ENCODE measurements around the gene LAPTM4A.

Gene LAPTM4A

GRCh38 chr2:20027260-20027677, 24.2 kb downstream of the LAPTM4A start:
- TF ChIP-seq, protein P1, sequence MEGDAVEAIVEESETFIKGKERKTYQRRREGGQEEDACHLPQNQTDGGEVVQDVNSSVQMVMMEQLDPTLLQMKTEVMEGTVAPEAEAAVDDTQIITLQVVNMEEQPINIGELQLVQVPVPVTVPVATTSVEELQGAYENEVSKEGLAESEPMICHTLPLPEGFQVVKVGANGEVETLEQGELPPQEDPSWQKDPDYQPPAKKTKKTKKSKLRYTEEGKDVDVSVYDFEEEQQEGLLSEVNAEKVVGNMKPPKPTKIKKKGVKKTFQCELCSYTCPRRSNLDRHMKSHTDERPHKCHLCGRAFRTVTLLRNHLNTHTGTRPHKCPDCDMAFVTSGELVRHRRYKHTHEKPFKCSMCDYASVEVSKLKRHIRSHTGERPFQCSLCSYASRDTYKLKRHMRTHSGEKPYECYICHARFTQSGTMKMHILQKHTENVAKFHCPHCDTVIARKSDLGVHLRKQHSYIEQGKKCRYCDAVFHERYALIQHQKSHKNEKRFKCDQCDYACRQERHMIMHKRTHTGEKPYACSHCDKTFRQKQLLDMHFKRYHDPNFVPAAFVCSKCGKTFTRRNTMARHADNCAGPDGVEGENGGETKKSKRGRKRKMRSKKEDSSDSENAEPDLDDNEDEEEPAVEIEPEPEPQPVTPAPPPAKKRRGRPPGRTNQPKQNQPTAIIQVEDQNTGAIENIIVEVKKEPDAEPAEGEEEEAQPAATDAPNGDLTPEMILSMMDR (conservative IDR thresholded peaks at IDR 0.05; ENCODE audit: low read depth), result no peak
- DNase-seq (ENCODE audit: low spot score), result no peak
- CTCF ChIA-PET, result interaction anchor here (0.6 kb wide), 1 partner anchor 77 kb away, joined by 3 read pairs; no protein-coding TSS in a partner anchor
- POLR2A ChIA-PET (ENCODE audit: low non-redundant PET), result no interaction called here
- H3K27ac ChIP-seq, result no peak overlapping the region

DNA sequence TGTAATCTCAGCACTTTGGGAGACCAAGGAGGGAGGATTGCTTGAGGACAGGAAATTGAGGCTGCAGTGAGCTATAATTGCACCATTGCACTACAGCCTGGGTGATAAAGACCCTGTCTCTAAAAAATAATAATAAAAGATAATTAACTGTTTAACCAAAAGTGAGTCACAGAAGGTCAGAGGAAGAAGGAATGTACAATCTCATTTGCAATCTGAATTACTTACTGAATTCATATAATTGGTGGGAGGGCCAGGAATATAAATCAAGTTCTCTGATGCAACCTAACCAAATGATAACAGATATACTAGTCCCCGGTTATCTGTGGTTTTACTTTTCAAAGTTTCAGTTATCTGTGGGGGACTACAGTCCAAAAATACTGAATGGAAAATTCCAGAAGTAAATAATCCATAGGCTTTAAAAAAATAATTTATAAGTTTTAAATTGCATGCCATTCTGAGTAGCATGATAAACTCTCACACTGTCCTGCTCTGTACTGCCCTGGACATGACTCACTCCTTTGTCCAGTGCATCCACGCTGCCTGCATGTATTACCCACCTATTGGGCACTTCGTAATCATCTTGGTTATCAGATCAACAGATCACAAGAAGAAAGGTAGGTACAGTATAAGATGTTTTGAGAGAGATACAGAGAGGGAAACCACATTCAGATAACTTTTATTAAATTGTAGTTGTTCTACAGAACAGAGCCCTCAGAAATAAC, 26.2 kb downstream of the LAPTM4A start:
- ChIA-PET CTCF (no interaction called here), POLR2A (ENCODE audit: low non-redundant PET) (no interaction called here)
- H3K27ac ChIP-seq, result no peak overlapping the region
- TF ChIP-seq, protein P1 (conservative IDR thresholded peaks at IDR 0.05; ENCODE audit: low read depth), result no peak
- no peak for DNase-seq (ENCODE audit: low spot score)

GRCh38 chr2:20023688-20024087, 27.7 kb downstream of the LAPTM4A start:
- POLR2A ChIA-PET (ENCODE audit: low non-redundant PET), result no interaction called here
- TF ChIP-seq, protein P1 (conservative IDR thresholded peaks at IDR 0.05; ENCODE audit: low read depth), result no peak

DNA sequence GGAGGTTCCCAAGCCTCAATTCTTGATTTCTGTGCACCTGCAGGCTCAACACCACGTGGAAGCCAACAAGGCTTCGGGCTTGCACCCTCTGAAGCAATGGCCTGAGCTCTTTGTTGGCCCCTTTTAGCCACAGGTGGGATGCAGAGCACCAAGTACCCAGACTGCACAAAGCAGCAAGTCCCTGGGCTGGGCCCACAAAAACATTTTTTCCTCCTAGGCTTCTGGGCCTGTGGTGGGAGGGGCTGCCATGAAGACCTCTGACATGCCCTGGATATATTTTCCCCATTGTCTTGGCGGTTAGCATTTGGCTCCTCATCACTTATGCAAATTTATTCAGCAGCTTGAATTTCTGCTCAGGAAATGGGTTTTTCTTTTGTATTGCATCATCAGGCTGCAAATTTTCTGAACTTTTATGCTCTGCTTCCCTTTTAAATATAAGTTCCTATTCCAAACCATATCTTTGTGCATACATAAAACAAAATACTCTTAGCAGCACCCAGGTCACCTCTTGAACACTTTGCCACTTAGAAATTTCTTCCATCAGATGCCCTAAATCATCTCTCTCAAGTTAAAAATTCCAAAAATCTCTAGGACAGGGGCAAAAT, 29.9 kb downstream of the LAPTM4A start:
- no peak for DNase-seq (ENCODE audit: low spot score)
- no peak overlapping the region for H3K27ac ChIP-seq
- ChIA-PET CTCF (interaction anchor here (1.0 kb wide), 1 partner anchor 72 kb away, joined by 4 read pairs; no protein-coding TSS in a partner anchor), POLR2A (ENCODE audit: low non-redundant PET) (no interaction called here)
- TF ChIP-seq, protein P1 (conservative IDR thresholded peaks at IDR 0.05; ENCODE audit: low read depth), result no peak

More at GRCh38 chr2:20023688-20024087, 27.7 kb downstream of the LAPTM4A start:
- no peak for DNase-seq (ENCODE audit: low spot score)
- H3K27ac ChIP-seq, result no peak overlapping the region
- CTCF ChIA-PET, result no interaction called here

- ChIA-PET CTCF (no interaction called here), POLR2A (ENCODE audit: low non-redundant PET) (no interaction called here)
- DNase-seq (ENCODE audit: low spot score), result no peak
- TF ChIP-seq, protein P1 (conservative IDR thresholded peaks at IDR 0.05; ENCODE audit: low read depth), result no peak
- no peak overlapping the region for H3K27ac ChIP-seq
Observed at GRCh38 chr2:20019747-20020146, 31.7 kb downstream of the LAPTM4A start.

DNA sequence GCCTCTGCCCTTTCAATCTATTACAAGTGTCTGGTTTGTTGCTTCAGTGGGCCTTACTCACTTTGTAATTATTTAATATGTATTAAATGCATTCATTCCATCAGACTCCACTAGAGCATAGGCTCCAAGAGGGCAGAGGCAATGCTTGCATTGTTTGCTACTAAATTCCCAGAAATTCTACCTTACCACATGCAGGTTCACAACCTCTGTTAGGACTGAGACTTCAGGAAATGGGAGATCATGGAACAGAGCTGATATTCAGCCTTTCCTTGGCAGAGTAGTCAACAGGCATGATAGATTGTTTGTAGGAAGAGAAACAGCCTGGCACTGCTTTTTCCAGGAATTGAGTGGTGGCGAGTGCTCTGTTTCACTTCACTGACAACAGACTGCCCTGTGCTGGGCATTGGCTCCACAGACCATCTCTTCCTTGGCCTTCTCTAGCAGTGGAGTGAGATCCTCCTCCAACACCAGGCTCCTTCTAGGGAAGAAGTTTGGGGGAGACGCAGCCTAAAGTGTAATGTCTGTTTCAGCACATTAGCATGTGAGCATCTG, 32.8 kb downstream of the LAPTM4A start:
- TF ChIP-seq, protein P1 (conservative IDR thresholded peaks at IDR 0.05; ENCODE audit: low read depth), result no peak
- no peak overlapping the region for H3K27ac ChIP-seq
- ChIA-PET POLR2A (ENCODE audit: low non-redundant PET) (no interaction called here), CTCF (no interaction called here)
- no peak for DNase-seq (ENCODE audit: low spot score)

Data from RWPE1 (cell line).